Measurements from ENCODE around the gene NCOA4.
"Not testable (repeated sequence)": the region's sequence is repeated elsewhere in the genome, so short reads cannot be mapped to it uniquely, and the experiment has no call there.

NCOA4 gene

GRCh38 chr10:46019569-46020343 is 10.7 kb downstream of the NCOA4 start:
- no peak for DNase-seq (ENCODE audit: low spot score)

- DNase-seq (ENCODE audit: low spot score), result no peak
Observed at GRCh38 chr10:46019177-46019528, 11.3 kb downstream of the NCOA4 start.

- DNase-seq (ENCODE audit: low spot score), result peak; percentile 13
Observed at GRCh38 chr10:46018453-46019176, 11.8 kb downstream of the NCOA4 start.

GRCh38 chr10:46017733-46018132 is 12.7 kb downstream of the NCOA4 start:
- DNase-seq (ENCODE audit: low spot score), result no peak

- DNase-seq (ENCODE audit: low spot score), result no peak
Observed at GRCh38 chr10:46016811-46017210, 13.6 kb downstream of the NCOA4 start.

- DNase-seq (ENCODE audit: low spot score), result no peak
Observed at GRCh38 chr10:46016190-46016589, 14.2 kb downstream of the NCOA4 start.

- DNase-seq (ENCODE audit: low spot score), result no peak
Observed at GRCh38 chr10:46014683-46015405, 15.6 kb downstream of the NCOA4 start.

- no peak for DNase-seq (ENCODE audit: low spot score)
Observed at GRCh38 chr10:46014206-46014605, 16.2 kb downstream of the NCOA4 start.

- DNase-seq (ENCODE audit: low spot score), result no peak
Observed at GRCh38 chr10:46012746-46013145, 17.7 kb downstream of the NCOA4 start.

- peak; percentile 68 for DNase-seq (ENCODE audit: low spot score)
Observed at GRCh38 chr10:46006219-46006618, 24.2 kb downstream of the NCOA4 start.

- DNase-seq (ENCODE audit: low spot score), result no peak
Observed at GRCh38 chr10:46005383-46005782, 25.0 kb downstream of the NCOA4 start.

GRCh38 chr10:46004963-46005362 is 25.5 kb downstream of the NCOA4 start:
- DNase-seq (ENCODE audit: low spot score), result no peak

GRCh38 chr10:46002916-46003693 is 27.3 kb downstream of the NCOA4 start:
- DNase-seq (ENCODE audit: low spot score), result peak; percentile 18

- DNase-seq (ENCODE audit: low spot score), result not testable (repeated sequence)
Observed at GRCh38 chr10:46002189-46002687, 28.2 kb downstream of the NCOA4 start.

GRCh38 chr10:46001187-46001756 is 29.2 kb downstream of the NCOA4 start:
- no peak for DNase-seq (ENCODE audit: low spot score)

GRCh38 chr10:46000538-46000937 is 29.9 kb downstream of the NCOA4 start:
- DNase-seq (ENCODE audit: low spot score), result no peak

GRCh38 chr10:45999955-46000354 is 30.5 kb downstream of the NCOA4 start:
- not testable (repeated sequence) for DNase-seq (ENCODE audit: low spot score)

- DNase-seq (ENCODE audit: low spot score), result no peak
Observed at GRCh38 chr10:45997994-45998763, 32.2 kb downstream of the NCOA4 start.

GRCh38 chr10:45997557-45997956 is 32.9 kb downstream of the NCOA4 start:
- DNase-seq (ENCODE audit: low spot score), result no peak

GRCh38 chr10:45985590-45985989 is 44.8 kb downstream of the NCOA4 start:
- DNase-seq (ENCODE audit: low spot score), result not testable (repeated sequence)

GRCh38 chr10:45984473-45984872 is 46.0 kb downstream of the NCOA4 start:
- DNase-seq (ENCODE audit: low spot score), result not testable (repeated sequence)

All from GM03348 (cell line).